ENCODE results near the gene OSTC.

DNA sequence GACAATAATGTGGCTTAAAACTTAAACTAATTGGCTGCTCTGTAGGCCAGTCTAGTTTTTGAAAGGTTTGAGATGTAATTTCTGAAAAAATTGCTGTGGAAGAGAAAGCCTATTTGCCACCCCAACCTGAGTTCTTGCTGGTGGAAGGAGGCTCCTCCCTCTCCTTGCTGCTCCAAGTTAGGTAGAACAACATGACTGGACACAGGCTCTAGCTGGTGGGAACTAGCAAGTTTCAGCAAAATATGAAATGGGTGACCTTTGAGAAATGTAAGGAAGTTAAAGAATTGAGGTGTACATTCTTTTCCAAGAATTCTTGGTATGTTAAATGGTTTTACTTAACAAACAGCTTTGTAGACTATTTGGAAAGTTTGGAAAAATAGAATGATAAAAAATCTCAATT is 22.0 kb upstream of the OSTC start:
- TF ChIP-seq POLR2AphosphoS5 (IDR thresholded peaks at IDR 0.05; ENCODE audit: low read depth) (no peak), GABPA (IDR thresholded peaks at IDR 0.05; ENCODE audit: low read depth) (no peak), SPI1 (IDR thresholded peaks at IDR 0.05; ENCODE audit: borderline replicate concordance, low read depth) (no peak)
- TF ChIP-seq, protein P1, sequence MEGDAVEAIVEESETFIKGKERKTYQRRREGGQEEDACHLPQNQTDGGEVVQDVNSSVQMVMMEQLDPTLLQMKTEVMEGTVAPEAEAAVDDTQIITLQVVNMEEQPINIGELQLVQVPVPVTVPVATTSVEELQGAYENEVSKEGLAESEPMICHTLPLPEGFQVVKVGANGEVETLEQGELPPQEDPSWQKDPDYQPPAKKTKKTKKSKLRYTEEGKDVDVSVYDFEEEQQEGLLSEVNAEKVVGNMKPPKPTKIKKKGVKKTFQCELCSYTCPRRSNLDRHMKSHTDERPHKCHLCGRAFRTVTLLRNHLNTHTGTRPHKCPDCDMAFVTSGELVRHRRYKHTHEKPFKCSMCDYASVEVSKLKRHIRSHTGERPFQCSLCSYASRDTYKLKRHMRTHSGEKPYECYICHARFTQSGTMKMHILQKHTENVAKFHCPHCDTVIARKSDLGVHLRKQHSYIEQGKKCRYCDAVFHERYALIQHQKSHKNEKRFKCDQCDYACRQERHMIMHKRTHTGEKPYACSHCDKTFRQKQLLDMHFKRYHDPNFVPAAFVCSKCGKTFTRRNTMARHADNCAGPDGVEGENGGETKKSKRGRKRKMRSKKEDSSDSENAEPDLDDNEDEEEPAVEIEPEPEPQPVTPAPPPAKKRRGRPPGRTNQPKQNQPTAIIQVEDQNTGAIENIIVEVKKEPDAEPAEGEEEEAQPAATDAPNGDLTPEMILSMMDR (IDR thresholded peaks at IDR 0.05; ENCODE audit: insufficient read depth, low read length) = no peak
- TF ChIP-seq, protein P2, sequence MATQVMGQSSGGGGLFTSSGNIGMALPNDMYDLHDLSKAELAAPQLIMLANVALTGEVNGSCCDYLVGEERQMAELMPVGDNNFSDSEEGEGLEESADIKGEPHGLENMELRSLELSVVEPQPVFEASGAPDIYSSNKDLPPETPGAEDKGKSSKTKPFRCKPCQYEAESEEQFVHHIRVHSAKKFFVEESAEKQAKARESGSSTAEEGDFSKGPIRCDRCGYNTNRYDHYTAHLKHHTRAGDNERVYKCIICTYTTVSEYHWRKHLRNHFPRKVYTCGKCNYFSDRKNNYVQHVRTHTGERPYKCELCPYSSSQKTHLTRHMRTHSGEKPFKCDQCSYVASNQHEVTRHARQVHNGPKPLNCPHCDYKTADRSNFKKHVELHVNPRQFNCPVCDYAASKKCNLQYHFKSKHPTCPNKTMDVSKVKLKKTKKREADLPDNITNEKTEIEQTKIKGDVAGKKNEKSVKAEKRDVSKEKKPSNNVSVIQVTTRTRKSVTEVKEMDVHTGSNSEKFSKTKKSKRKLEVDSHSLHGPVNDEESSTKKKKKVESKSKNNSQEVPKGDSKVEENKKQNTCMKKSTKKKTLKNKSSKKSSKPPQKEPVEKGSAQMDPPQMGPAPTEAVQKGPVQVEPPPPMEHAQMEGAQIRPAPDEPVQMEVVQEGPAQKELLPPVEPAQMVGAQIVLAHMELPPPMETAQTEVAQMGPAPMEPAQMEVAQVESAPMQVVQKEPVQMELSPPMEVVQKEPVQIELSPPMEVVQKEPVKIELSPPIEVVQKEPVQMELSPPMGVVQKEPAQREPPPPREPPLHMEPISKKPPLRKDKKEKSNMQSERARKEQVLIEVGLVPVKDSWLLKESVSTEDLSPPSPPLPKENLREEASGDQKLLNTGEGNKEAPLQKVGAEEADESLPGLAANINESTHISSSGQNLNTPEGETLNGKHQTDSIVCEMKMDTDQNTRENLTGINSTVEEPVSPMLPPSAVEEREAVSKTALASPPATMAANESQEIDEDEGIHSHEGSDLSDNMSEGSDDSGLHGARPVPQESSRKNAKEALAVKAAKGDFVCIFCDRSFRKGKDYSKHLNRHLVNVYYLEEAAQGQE (IDR thresholded peaks at IDR 0.05; ENCODE audit: insufficient replicate concordance, low read depth) = no peak

All from HL-60 (cell line).